Body of pancreas (tissue), 4 donors: Measurements from ENCODE around the gene TTLL5. TPM values are rescaled to one million over a fixed set of nuclear protein-coding genes. Genes with fewer than 3 reads are reported as not detected.

Source experiments
- ATAC-seq: fragments of 150-250 bp; one replicate; pipeline ENCODE4 v1.9.1; 2016
- DNase-seq, 4 donors: peaks; one replicate each; pipeline ENCODE4 v3.0.0-alpha.2; 2019
- H3K27ac ChIP-seq, 4 donors: fragments of 200-600 bp; sonication (generic); 1 replicate in 3 of 4; 2 replicates in 1 of 4; pipeline versions ENCODE4 v1.5.1 to v1.6.1; 2016 to 2019; ENCODE audit warnings: mild to moderate bottlenecking in 1 of 4, mixed read lengths in 1 of 4, moderate library complexity in 1 of 4
- H3K27me3 ChIP-seq, 2 donors: fragments of 200-600 bp; sonication (generic); one replicate each; pipeline ENCODE4 v1.6.0; 2016; ENCODE audit warnings: mild to moderate bottlenecking in 1 of 2
- H3K36me3 ChIP-seq, 2 donors: fragments of 200-600 bp; sonication (generic); replicated peaks in 1 of 2; 2 replicates each; pipeline ENCODE4 v1.5.1; 2016; ENCODE audit warnings: low read depth in 2 of 2; ENCODE audit not compliant: insufficient read depth in 1 of 2
- H3K4me1 ChIP-seq: fragments of 200-600 bp; sonication (generic); one replicate; pipeline ENCODE4 v1.6.0; 2016
- H3K4me3 ChIP-seq, 2 donors: fragments of 200-600 bp; sonication (generic); 1 replicate in 1 of 2; 2 replicates in 1 of 2; pipeline ENCODE4 v1.5.1; 2016 to 2019
- H3K9me3 ChIP-seq, 3 donors: fragments of 200-600 bp; sonication (generic); 1 replicate in 2 of 3; 2 replicates in 1 of 3; pipeline ENCODE4 v1.5.1; 2016
- POLR2A ChIP-seq, 3 donors: fragments of 450-650 bp; IDR thresholded peaks; one replicate each; pipeline ENCODE4 v1.6.1; 2016; ENCODE audit warnings: antibody characterized with exemption in 3 of 3, mild to moderate bottlenecking in 2 of 3
- WGBS, 2 donors: methylation state at CpG; one replicate each; pipeline ENCODE4 v1.1.5; 2017; 5-methylcytosine and 5-hydroxymethylcytosine counted together
- intact Hi-C: fragments of 100-400 bp; cut with DNase I; formaldehyde crosslinking; loops from one replicate; pipeline ENCODE4 v1.15.1; 2023
- total RNA-seq, 2 donors: library from RNA; depleted of rRNA; stranded (reverse); fragments of >200 nt; gene quantifications; one replicate each; pipeline ENCODE4 v1.1.0, GENCODE V29; 2016
- TF ChIP-seq, protein P1 (sequence below), 7 experiments: fragments of 450-650 bp in 4 of 7; fragments of 200-600 bp in 3 of 7; sonication (generic) in 3 of 7; IDR thresholded peaks; one replicate each; pipeline ENCODE4 v1.5.1; 2016 to 2019; ENCODE audit warnings: antibody characterized with exemption in 7 of 7

Gene TTLL5
- total RNA-seq, 2 donors from 2014 or later, result 21.0 to 21.8 TPM

DNA sequence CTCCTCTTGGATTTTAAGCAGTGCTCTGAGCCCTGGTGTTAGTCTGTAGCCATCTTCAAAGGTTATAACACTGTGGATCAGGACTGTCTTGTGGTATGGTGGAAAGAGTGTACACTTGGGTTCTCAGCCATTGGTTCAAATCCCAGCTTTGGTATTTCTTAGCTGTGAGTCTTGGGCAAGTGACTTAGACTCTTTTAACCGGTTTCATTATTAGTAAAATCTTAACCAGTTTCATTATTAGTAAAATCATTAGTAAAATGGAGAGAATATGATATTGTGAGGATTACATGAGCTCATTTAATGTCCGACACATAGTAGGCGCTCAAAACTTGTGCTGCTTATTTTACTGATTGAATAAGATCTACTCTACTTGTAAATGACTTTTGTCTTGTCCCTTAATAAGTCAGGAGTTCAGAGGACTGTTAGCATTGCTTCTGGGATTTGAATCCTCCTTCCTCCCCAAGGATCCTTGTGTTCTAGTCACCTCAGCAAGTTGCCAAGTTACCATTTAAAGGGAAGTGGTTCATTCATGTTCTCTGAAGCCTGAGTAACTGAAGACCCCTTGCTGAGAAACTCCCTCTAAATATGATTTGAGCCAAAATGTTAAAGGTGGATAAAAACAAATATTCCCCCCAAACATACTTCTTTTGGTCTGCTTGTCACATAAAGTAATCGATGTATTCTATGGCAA lies 12.4 kb downstream of the TTLL5 start:
- no peak overlapping the region for H3K27ac ChIP-seq
- no peaks in the 10 kb centered on the region for H3K27me3 ChIP-seq

DNA sequence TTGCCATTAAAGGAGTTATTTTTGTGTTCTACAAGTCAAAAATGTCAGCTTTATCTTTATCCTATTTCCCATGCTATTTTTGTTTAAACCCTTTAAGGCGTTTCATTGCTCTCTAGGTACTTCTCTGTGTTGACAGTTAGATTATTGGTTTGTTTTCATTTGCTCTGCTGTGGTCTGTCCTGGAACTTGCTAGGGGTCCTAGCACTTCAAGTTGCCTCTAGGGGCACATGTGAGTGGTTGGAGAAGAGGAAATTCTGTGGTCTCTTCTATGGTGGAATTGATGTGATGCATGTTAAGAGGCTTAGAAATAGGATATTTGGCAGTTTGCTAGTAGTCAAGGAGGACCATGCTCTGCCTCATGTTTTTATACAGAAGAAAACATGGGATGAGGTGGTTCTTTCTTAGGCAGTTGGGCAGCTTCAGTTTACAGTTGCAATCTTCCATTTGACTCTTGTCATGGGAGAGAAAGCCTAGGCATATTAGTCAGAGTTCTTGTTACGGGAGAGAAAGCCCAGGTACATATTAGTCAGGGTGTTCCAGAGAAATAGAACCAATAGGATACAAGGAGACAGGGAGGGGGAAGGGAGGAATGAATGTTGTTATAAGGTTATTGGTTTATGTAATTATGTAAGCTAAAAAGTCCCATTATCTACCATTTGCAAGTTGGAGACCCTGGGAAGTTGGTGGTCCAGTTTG lies 14.4 kb downstream of the TTLL5 start:
- ATAC-seq (no peak), DNase-seq (no peak)
- Histone ChIP-seq H3K27ac (no peak overlapping the region), H3K4me3 (no peak overlapping the region), H3K27me3 (no peaks in the 10 kb centered on the region), H3K36me3 (no peaks in the 10 kb centered on the region), H3K4me1 (no peaks in the 10 kb centered on the region), H3K9me3 (no peaks in the 10 kb centered on the region)
- intact Hi-C loops, result no loop called here
- TF ChIP-seq, protein P1, sequence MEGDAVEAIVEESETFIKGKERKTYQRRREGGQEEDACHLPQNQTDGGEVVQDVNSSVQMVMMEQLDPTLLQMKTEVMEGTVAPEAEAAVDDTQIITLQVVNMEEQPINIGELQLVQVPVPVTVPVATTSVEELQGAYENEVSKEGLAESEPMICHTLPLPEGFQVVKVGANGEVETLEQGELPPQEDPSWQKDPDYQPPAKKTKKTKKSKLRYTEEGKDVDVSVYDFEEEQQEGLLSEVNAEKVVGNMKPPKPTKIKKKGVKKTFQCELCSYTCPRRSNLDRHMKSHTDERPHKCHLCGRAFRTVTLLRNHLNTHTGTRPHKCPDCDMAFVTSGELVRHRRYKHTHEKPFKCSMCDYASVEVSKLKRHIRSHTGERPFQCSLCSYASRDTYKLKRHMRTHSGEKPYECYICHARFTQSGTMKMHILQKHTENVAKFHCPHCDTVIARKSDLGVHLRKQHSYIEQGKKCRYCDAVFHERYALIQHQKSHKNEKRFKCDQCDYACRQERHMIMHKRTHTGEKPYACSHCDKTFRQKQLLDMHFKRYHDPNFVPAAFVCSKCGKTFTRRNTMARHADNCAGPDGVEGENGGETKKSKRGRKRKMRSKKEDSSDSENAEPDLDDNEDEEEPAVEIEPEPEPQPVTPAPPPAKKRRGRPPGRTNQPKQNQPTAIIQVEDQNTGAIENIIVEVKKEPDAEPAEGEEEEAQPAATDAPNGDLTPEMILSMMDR (IDR thresholded peaks at IDR 0.05), result no peak
- TF ChIP-seq POLR2A (IDR thresholded peaks at IDR 0.05), result no peak
- WGBS, 2 donors, result 73% methylated on average over 2 of the region's 2 CpGs

More for the DNA sequence above, 12.4 kb downstream of the TTLL5 start:
- no peaks in the 10 kb centered on the region for H3K4me1 ChIP-seq
- H3K36me3 ChIP-seq, result peaks cover 0 to 2% of the 10 kb centered on the region in 2 donors
- intact Hi-C loops, result no loop called here
- H3K9me3 ChIP-seq, result no peaks in the 10 kb centered on the region
- ATAC-seq (no peak), DNase-seq (no peak)
- no peak overlapping the region for H3K4me3 ChIP-seq
- TF ChIP-seq POLR2A (IDR thresholded peaks at IDR 0.05), result no peak
- TF ChIP-seq, protein P1 (IDR thresholded peaks at IDR 0.05), result no peak
- WGBS, 2 donors, result 96 to 97% methylated on average over 4 of the region's 4 CpGs

DNA sequence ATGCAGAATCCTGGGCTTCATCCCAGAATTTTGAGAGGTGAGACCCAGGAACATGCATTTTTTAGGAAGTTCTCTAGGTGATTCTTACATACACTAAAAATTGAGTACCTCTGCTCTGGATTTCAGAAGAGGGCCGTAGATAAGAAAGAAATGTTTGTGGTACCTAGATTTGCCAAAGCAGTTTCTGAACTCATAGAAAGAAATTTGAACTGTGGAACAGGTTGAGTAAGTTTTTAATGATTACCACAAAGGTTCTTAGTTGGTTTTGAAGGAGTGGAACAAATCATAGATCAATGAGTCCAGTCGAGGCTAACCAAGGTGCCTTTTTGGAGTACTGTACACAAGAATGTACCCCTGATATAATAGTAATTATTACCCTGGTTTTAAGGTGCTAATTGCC lies 24.9 kb downstream of the TTLL5 start:
- intact Hi-C loops, result no loop called here
- H3K4me1 ChIP-seq, result peaks cover 7% of the 10 kb centered on the region
- no peak overlapping the region for H3K4me3 ChIP-seq
- no peak for TF ChIP-seq POLR2A (IDR thresholded peaks at IDR 0.05)
- TF ChIP-seq, protein P1 (IDR thresholded peaks at IDR 0.05), result no peak
- ATAC-seq (no peak), DNase-seq (no peak)
- H3K27ac ChIP-seq, result peak overlapping the region in 1 of 4 donors; percentile 20
- H3K36me3 ChIP-seq, result peaks cover 0 to 7% of the 10 kb centered on the region in 2 donors
- 31 to 34% methylated on average over 2 of the region's 2 CpGs for WGBS, 2 donors
- H3K27me3 ChIP-seq, result no peaks in the 10 kb centered on the region
- no peaks in the 10 kb centered on the region for H3K9me3 ChIP-seq

DNA sequence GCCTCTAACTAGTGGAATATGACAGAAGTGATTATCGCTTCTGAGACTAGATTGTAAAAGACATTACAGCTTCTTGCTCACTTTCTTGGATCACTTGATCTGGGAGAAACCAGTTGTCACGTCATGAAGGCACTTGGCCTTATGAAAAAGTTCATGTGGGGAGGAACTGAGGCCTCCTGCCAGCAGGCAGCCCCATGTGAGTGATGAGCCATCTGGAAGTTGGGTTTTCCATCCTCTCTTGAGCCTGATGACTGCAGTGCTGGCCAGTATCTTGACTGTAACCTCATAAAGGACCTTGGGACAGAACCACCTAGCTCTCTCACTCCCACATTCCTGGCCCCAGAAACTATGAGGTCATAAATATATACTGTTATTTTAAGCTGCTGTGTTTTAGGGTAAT lies 28.0 kb downstream of the TTLL5 start:
- H3K9me3 ChIP-seq, result no peaks in the 10 kb centered on the region
- H3K4me1 ChIP-seq, result peaks cover 7% of the 10 kb centered on the region
- H3K27me3 ChIP-seq, result no peaks in the 10 kb centered on the region
- no peak for TF ChIP-seq POLR2A (IDR thresholded peaks at IDR 0.05)
- TF ChIP-seq, protein P1 (IDR thresholded peaks at IDR 0.05), result no peak
- no peak for ATAC-seq
- intact Hi-C loops, result no loop called here
- H3K4me3 ChIP-seq, result no peak overlapping the region
- H3K27ac ChIP-seq, result no peak overlapping the region
- WGBS, 2 donors, result 90 to 96% methylated on average over 2 of the region's 2 CpGs
- peak in 1 of 4 donors; percentile 3 for DNase-seq
- H3K36me3 ChIP-seq, result peaks cover 0 to 4% of the 10 kb centered on the region in 2 donors
